ENCODE results near the gene TBCD.

The TBCD gene

GRCh38 chr17:82935966-82936767 lies 184.3 kb downstream of the TBCD start:
- DNase-seq (ENCODE audit: low read depth in 4 of 4, low spot score in 1 of 4), result no peak

- DNase-seq (ENCODE audit: low read depth in 4 of 4, low spot score in 1 of 4), result no peak
Measured at GRCh38 chr17:82936768-82937171, 184.9 kb downstream of the TBCD start.

GRCh38 chr17:82937411-82938371 lies 185.8 kb downstream of the TBCD start:
- DNase-seq (ENCODE audit: low read depth in 4 of 4, low spot score in 1 of 4), result no peak

- no peak for DNase-seq (ENCODE audit: low read depth in 4 of 4, low spot score in 1 of 4)
Measured at GRCh38 chr17:82938486-82938872, 186.6 kb downstream of the TBCD start.

GRCh38 chr17:82938873-82939620 lies 187.2 kb downstream of the TBCD start:
- DNase-seq (ENCODE audit: low read depth in 4 of 4, low spot score in 1 of 4), result no peak

GRCh38 chr17:82939621-82940135 lies 187.8 kb downstream of the TBCD start:
- no peak for DNase-seq (ENCODE audit: low read depth in 4 of 4, low spot score in 1 of 4)

GRCh38 chr17:82940226-82941020 lies 188.6 kb downstream of the TBCD start:
- no peak for DNase-seq (ENCODE audit: low read depth in 4 of 4, low spot score in 1 of 4)

- no peak for DNase-seq (ENCODE audit: low read depth in 4 of 4, low spot score in 1 of 4)
Measured at GRCh38 chr17:82941021-82942001, 189.4 kb downstream of the TBCD start.

GRCh38 chr17:82942166-82943130 lies 190.6 kb downstream of the TBCD start:
- no peak for DNase-seq (ENCODE audit: low read depth in 4 of 4, low spot score in 1 of 4)

GRCh38 chr17:82943339-82943738 lies 191.5 kb downstream of the TBCD start:
- DNase-seq (ENCODE audit: low read depth in 4 of 4, low spot score in 1 of 4), result no peak

- no peak for DNase-seq (ENCODE audit: low read depth in 4 of 4, low spot score in 1 of 4)
Measured at GRCh38 chr17:82943751-82944150, 191.9 kb downstream of the TBCD start.

- DNase-seq (ENCODE audit: low read depth in 4 of 4, low spot score in 1 of 4), result no peak
Measured at GRCh38 chr17:82944990-82945389, 193.1 kb downstream of the TBCD start.

- DNase-seq (ENCODE audit: low read depth in 4 of 4, low spot score in 1 of 4), result no peak
Measured at GRCh38 chr17:82946081-82946480, 194.2 kb downstream of the TBCD start.

- no peak for DNase-seq (ENCODE audit: low read depth in 4 of 4, low spot score in 1 of 4)
Measured at GRCh38 chr17:82947051-82947991, 195.5 kb downstream of the TBCD start.

GRCh38 chr17:82948081-82948511 lies 196.2 kb downstream of the TBCD start:
- DNase-seq (ENCODE audit: low read depth in 4 of 4, low spot score in 1 of 4), result no peak

GRCh38 chr17:82948957-82949356 lies 197.1 kb downstream of the TBCD start:
- no peak for DNase-seq (ENCODE audit: low read depth in 4 of 4, low spot score in 1 of 4)

GRCh38 chr17:82949361-82949760 lies 197.5 kb downstream of the TBCD start:
- no peak for DNase-seq (ENCODE audit: low read depth in 4 of 4, low spot score in 1 of 4)
